Esophagus squamous epithelium (tissue), 5 donors: ENCODE data around the gene CLPTM1L. TPM values are rescaled to one million over a fixed set of nuclear protein-coding genes. Genes with fewer than 3 reads are reported as not detected.

Experiments used
- DNase-seq: peaks from one replicate; lab custom pipeline; 2025; lab: John Stamatoyannopoulos, UW
- H3K27ac ChIP-seq, 4 donors: fragments of 200-600 bp; sonication (generic); one replicate each; pipeline ENCODE4 v1.5.1; 2016 to 2019; ENCODE audit warnings: mild to moderate bottlenecking in 1 of 4
- H3K27me3 ChIP-seq, 4 donors: fragments of 200-600 bp; sonication (generic); 1 replicate in 3 of 4; 2 replicates in 1 of 4; pipeline versions ENCODE4 v1.5.1 to v1.6.0; 2017 to 2021; ENCODE audit warnings: antibody characterized with exemption in 1 of 4
- H3K36me3 ChIP-seq, 3 donors: fragments of 200-600 bp; sonication (generic); one replicate each; pipeline ENCODE4 v1.5.1; 2016 to 2019
- H3K4me1 ChIP-seq, 3 donors: fragments of 200-600 bp; sonication (generic); one replicate each; pipeline ENCODE4 v1.5.1; 2017 to 2019
- H3K4me3 ChIP-seq, 4 donors: fragments of 200-600 bp; sonication (generic); 1 replicate in 3 of 4; 2 replicates in 1 of 4; pipeline ENCODE4 v1.5.1; 2016 to 2019; ENCODE audit warnings: mild to moderate bottlenecking in 2 of 4, moderate library complexity in 1 of 4
- H3K9me3 ChIP-seq, 3 donors: fragments of 200-600 bp; sonication (generic); one replicate each; pipeline ENCODE4 v1.5.1; 2016 to 2019
- CTCF ChIP-seq, 6 experiments: fragments of 450-650 bp in 4 of 6; fragments of 200-600 bp in 2 of 6; sonication (generic) in 2 of 6; IDR thresholded peaks; one replicate each; pipeline ENCODE4 v1.5.1; 2016 to 2019; ENCODE audit warnings: antibody characterized with exemption in 6 of 6, mild to moderate bottlenecking in 4 of 6, moderate library complexity in 4 of 6
- POLR2A ChIP-seq, 4 donors: fragments of 450-650 bp; IDR thresholded peaks; one replicate each; pipeline ENCODE4 v1.6.1; 2017; ENCODE audit warnings: antibody characterized with exemption in 4 of 4, mild to moderate bottlenecking in 4 of 4, moderate library complexity in 3 of 4
- WGBS, 2 donors: methylation state at CpG; one replicate each; pipeline ENCODE4 v1.1.5; 2018; 5-methylcytosine and 5-hydroxymethylcytosine counted together
- intact Hi-C: fragments of 100-400 bp; cut with DNase I; formaldehyde crosslinking; loops from one replicate; pipeline ENCODE4 v1.15.0; 2022
- small RNA-seq, 4 donors: library from RNA; depleted of rRNA; stranded (forward); fragments of <200 nt; gene quantifications; one replicate each; pipeline ENCODE3, GENCODE V24; 2016
- total RNA-seq, 4 donors: library from RNA; depleted of rRNA; stranded (reverse); fragments of >200 nt; gene quantifications; one replicate each; pipeline ENCODE4 v1.1.0, GENCODE V29; 2016
- donor health status: DM: yes; HTN: yes; CAD: no.

The CLPTM1L gene
- total RNA-seq, 4 donors from 2014 or later, result 42.8 to 75.2 (median 65.1) TPM

DNA sequence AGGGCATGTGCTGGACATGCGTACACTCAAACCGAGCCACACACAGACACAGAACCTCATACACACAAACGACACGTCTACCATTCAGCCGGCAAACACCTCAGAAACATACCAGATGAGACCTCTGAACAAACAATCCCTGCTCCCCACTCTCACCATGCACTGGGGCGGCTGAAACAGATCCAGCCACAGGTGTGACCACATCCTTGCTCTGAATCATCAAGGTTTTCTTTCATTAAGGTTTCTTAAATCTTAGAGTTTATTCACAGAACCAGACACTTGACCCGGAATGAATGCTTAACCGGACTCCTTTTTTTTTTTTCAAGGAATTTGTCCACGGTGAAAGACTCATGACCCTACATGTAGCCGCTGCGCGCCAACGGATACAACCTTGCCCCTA lies 76.2 kb downstream of the CLPTM1L start:
- Histone ChIP-seq H3K4me3 (no peak overlapping the region), H3K27ac (no peak overlapping the region), H3K36me3 (no peaks in the 10 kb centered on the region), H3K4me1 (no peaks in the 10 kb centered on the region), H3K9me3 (no peaks in the 10 kb centered on the region), H3K27me3 (peaks cover 0 to 5% (median 0%) of the 10 kb centered on the region in 4 donors)
- no peak for DNase-seq
- intact Hi-C loops, result no loop called here
- 73% methylated on average over 11 to 12 of the region's 13 CpGs for WGBS, 2 donors
- no peak for TF ChIP-seq POLR2A (IDR thresholded peaks at IDR 0.05)
- no peak for TF ChIP-seq CTCF (IDR thresholded peaks at IDR 0.05)

- WGBS, 2 donors, result 94 to 96% methylated on average over 3 to 4 of the region's 13 CpGs
- H3K36me3 ChIP-seq, result no peaks in the 10 kb centered on the region
- no peak for DNase-seq
Observed at GRCh38 chr5:1268056-1268455, 76.8 kb downstream of the CLPTM1L start.

More at GRCh38 chr5:1268056-1268455, 76.8 kb downstream of the CLPTM1L start:
- peaks cover 0 to 2% (median under 1%) of the 10 kb centered on the region in 3 donors for H3K9me3 ChIP-seq
- intact Hi-C loops, result no loop called here
- TF ChIP-seq POLR2A (IDR thresholded peaks at IDR 0.05) (no peak), CTCF (IDR thresholded peaks at IDR 0.05) (no peak)
- no peak overlapping the region for H3K27ac ChIP-seq
- no peak overlapping the region for H3K4me3 ChIP-seq
- no peaks in the 10 kb centered on the region for H3K4me1 ChIP-seq
- peaks cover 0 to 5% (median 0%) of the 10 kb centered on the region in 4 donors for H3K27me3 ChIP-seq

Small RNA genes lying within 50 kb of the gene (small RNA-seq; reads per million reads assigned to genes)
- 0 reads per million in 4 donors for gene MIR4457

Other genes with a start within 250 kb of the CLPTM1L start
- 10 to 100 TPM in 1 of 4 donors, 1 to 10 TPM in 3; 4.5 to 13.4 (median 6.6) TPM for gene SLC12A7, start 233.0 kb downstream of the CLPTM1L start, total RNA-seq
- gene SLC6A19, start 143.5 kb downstream of the CLPTM1L start, total RNA-seq, result not detected
- gene SLC6A18, start 119.7 kb downstream of the CLPTM1L start, total RNA-seq, result not detected
- 1 to 10 TPM in 1 of 4 donors, under 1 TPM in 2, not detected in 1; 0.19 to 9.5 (median 0.31) TPM for gene TERT, start 50.0 kb downstream of the CLPTM1L start, total RNA-seq
- under 1 TPM in 1 of 4 donors, not detected in 3; 0.19 TPM for gene SLC6A3, start 100.3 kb upstream of the CLPTM1L start, total RNA-seq
- 10 to 100 TPM in 3 of 4 donors, 1 to 10 TPM in 1; 7.7 to 44.8 (median 12.0) TPM for gene LPCAT1, start 178.9 kb upstream of the CLPTM1L start, total RNA-seq